Activated naive CD4-positive, alpha-beta T cell treated with anti-CD3 and anti-CD28 coated beads for 36 hours (primary cell): ENCODE data around the gene DNAJC1. TPM values are rescaled to one million over a fixed set of nuclear protein-coding genes. Genes with fewer than 3 reads are reported as not detected.

Experiments used
- CTCF ChIA-PET: fragments of 350-600 bp; sonication (Branson Sonifier 250); formaldehyde crosslinking; loops from one replicate; lab custom pipeline; 2021; ENCODE audit warnings: antibody characterized with exemption; lab: Charles Lee
- DNase-seq: peaks from one replicate; pipeline ENCODE4 v3.0.0-alpha.2; 2020
- H3K27ac Mint-ChIP-seq: one replicate; pipeline ENCODE4 v1.8.0; 2021; ENCODE audit warnings: mild to moderate bottlenecking, mixed read lengths
- H3K27me3 Mint-ChIP-seq: one replicate; pipeline ENCODE4 v1.8.0; 2021; ENCODE audit warnings: low read depth, mixed read lengths
- H3K36me3 Mint-ChIP-seq: one replicate; pipeline ENCODE4 v1.8.0; 2021; ENCODE audit warnings: low read depth, mixed read lengths
- H3K4me1 Mint-ChIP-seq: one replicate; pipeline ENCODE4 v1.8.0; 2021; ENCODE audit warnings: low read depth, mixed read lengths
- H3K4me3 Mint-ChIP-seq: one replicate; pipeline ENCODE4 v1.8.0; 2021; ENCODE audit warnings: mild to moderate bottlenecking, moderate library complexity, mixed read lengths
- H3K9me3 Mint-ChIP-seq: one replicate; pipeline ENCODE4 v1.8.0; 2021; ENCODE audit warnings: mixed read lengths
- intact Hi-C: fragments of 100-400 bp; cut with micrococcal nuclease; formaldehyde crosslinking; loops from one replicate; pipeline ENCODE4 v1.15.1; 2023
- total RNA-seq, 2 experiments: library from RNA; stranded (reverse); gene quantifications; one replicate each; pipeline ENCODE4 v1.2.3, GENCODE V29; 2021

Gene DNAJC1
- total RNA-seq, 2 experiments from 2014 or later = 18.0 to 18.8 TPM

DNA sequence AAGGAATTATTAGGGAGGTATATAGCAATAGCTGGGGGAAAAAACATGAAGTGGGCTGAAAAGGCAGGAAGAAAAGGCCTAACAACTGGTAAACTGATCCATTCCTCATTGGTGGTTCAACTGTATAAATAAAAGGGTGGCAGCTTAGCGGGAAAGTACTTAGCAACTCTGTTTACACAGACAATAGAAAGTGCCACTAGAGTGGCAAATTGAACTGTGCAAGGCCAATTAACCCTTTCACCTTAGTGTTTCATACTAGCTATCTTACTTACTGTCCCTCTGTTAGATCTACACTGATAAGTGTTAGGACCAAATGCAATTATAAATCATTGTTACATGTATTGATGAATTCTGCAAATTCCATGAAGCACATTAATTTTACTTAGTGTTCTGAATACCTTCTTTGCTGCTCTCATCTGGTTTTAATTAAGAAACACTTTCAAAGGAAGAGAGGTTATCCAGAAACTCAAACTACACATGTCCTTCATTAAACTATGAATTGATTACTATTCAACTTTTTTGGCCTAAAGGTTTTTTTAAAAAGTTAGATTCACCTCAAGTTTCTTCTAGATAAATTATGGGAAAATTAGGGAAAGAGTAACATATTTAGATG is 28.0 kb downstream of the DNAJC1 start:
- Mint-ChIP-seq H3K4me1 (peaks cover 14% of the 10 kb centered on the region), H3K4me3 (no peak overlapping the region), H3K9me3 (no peaks in the 10 kb centered on the region), H3K27ac (no peak overlapping the region), H3K36me3 (no peaks in the 10 kb centered on the region), H3K27me3 (no peaks in the 10 kb centered on the region)
- no peak for DNase-seq
- CTCF ChIA-PET = no interaction called here
- intact Hi-C loops = no loop called here

DNA sequence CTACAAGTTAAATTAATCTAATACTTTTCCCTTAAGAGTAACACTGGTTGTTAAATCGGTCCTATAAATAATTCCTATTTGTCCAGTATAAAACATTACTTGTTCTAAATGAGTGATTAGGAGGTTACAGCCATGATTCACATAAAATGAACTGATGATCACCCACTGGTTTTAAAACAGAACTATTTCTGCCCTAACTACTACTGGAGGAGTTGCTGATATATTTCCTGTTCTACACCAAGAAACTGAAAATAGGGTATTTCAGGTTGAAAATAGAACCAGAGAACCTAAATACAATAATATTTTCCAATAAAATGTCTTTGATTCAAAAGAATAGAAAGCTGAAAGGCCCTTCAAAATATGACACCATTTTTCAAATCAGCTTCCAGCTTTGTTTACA is 30.9 kb downstream of the DNAJC1 start:
- H3K4me3 Mint-ChIP-seq = no peak overlapping the region
- CTCF ChIA-PET = no interaction called here
- no peaks in the 10 kb centered on the region for H3K36me3 Mint-ChIP-seq
- no peaks in the 10 kb centered on the region for H3K27me3 Mint-ChIP-seq
- H3K27ac Mint-ChIP-seq = no peak overlapping the region
- H3K9me3 Mint-ChIP-seq = no peaks in the 10 kb centered on the region
- intact Hi-C loops = no loop called here
- no peak for DNase-seq
- peaks cover 11% of the 10 kb centered on the region for H3K4me1 Mint-ChIP-seq

- H3K4me1 Mint-ChIP-seq = peaks cover 9% of the 10 kb centered on the region
- intact Hi-C loops = no loop called here
- CTCF ChIA-PET = no interaction called here
- peaks cover 2% of the 10 kb centered on the region for H3K36me3 Mint-ChIP-seq
- H3K27ac Mint-ChIP-seq = no peak overlapping the region
- no peaks in the 10 kb centered on the region for H3K27me3 Mint-ChIP-seq
- H3K4me3 Mint-ChIP-seq = no peak overlapping the region
- DNase-seq = no peak
- H3K9me3 Mint-ChIP-seq = peaks cover 5% of the 10 kb centered on the region
These were observed 33.9 kb downstream of the DNAJC1 start for GRCh38 chr10:21969326-21970287.

GRCh38 chr10:21964983-21965665 is 38.4 kb downstream of the DNAJC1 start:
- peaks cover 7% of the 10 kb centered on the region for H3K4me1 Mint-ChIP-seq
- H3K36me3 Mint-ChIP-seq = peaks cover 2% of the 10 kb centered on the region
- CTCF ChIA-PET = no interaction called here
- intact Hi-C loops = no loop called here
- no peaks in the 10 kb centered on the region for H3K27me3 Mint-ChIP-seq
- DNase-seq = no peak
- no peak overlapping the region for H3K4me3 Mint-ChIP-seq
- no peak overlapping the region for H3K27ac Mint-ChIP-seq
- H3K9me3 Mint-ChIP-seq = peaks cover 5% of the 10 kb centered on the region

GRCh38 chr10:21962358-21962757 is 41.2 kb downstream of the DNAJC1 start:
- H3K4me3 Mint-ChIP-seq = no peak overlapping the region
- no peak for DNase-seq

GRCh38 chr10:21961847-21962246 is 41.7 kb downstream of the DNAJC1 start:
- H3K27ac Mint-ChIP-seq = no peak overlapping the region
- CTCF ChIA-PET = no interaction called here

More at GRCh38 chr10:21962358-21962757, 41.2 kb downstream of the DNAJC1 start:
- Mint-ChIP-seq H3K27ac (no peak overlapping the region), H3K4me1 (peaks cover 7% of the 10 kb centered on the region), H3K36me3 (peaks cover 2% of the 10 kb centered on the region), H3K9me3 (peaks cover 5% of the 10 kb centered on the region), H3K27me3 (no peaks in the 10 kb centered on the region)
- intact Hi-C loops = no loop called here
- CTCF ChIA-PET = no interaction called here

DNA sequence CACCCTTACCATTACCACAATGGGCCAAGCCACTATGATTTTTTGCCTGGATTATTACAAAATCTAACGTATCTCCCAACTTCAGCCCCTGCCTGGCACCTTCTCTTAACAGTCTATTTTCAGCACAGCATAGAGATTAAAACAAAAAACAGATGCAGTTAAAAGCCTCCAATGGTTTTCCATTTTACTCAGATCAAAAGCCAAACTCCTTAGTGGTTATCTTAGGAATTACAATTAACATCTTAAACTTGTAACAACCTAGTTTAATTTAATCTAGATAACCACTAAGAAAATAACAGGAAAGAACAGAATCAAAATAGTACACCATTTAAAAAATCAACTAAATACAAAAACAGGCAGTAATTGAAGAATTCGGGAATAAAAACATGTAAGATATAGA is 43.5 kb downstream of the DNAJC1 start:
- intact Hi-C loops = no loop called here

More at GRCh38 chr10:21961847-21962246, 41.7 kb downstream of the DNAJC1 start:
- DNase-seq = no peak
- Mint-ChIP-seq H3K4me1 (peaks cover 7% of the 10 kb centered on the region), H3K4me3 (no peak overlapping the region), H3K27me3 (no peaks in the 10 kb centered on the region), H3K36me3 (no peaks in the 10 kb centered on the region), H3K9me3 (peaks cover 3% of the 10 kb centered on the region)
- intact Hi-C loops = no loop called here

GRCh38 chr10:21954690-21955089 is 48.8 kb downstream of the DNAJC1 start:
- CTCF ChIA-PET = interaction anchor here (0.5 to 3.9 kb wide), 2 partner anchors 146 to 458 kb away, joined by 4 to 27 read pairs; no protein-coding TSS in a partner anchor

More for the DNA sequence above, 43.5 kb downstream of the DNAJC1 start:
- CTCF ChIA-PET = no interaction called here
- Mint-ChIP-seq H3K4me3 (no peak overlapping the region), H3K27ac (no peak overlapping the region), H3K4me1 (peaks cover 7% of the 10 kb centered on the region), H3K9me3 (no peaks in the 10 kb centered on the region), H3K36me3 (no peaks in the 10 kb centered on the region), H3K27me3 (no peaks in the 10 kb centered on the region)
- DNase-seq = no peak

DNA sequence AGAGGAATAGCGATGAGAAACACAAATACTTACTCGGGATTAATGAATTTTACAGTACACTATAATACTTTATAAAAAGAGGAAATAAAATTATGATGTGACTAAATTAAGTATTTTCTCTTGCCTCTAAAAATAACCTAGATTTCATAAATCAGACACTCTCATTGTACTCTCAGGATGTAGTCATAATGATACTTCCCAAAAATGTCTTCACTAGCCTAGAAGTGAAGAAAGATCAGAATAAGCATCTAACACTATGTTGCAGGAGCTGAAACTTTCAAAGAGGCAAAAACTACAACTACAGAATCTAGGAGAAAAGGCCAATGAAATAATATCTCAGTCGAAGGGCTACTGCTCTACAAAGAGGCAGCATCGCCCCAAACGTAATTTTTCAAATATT is 49.4 kb downstream of the DNAJC1 start:
- no peaks in the 10 kb centered on the region for H3K27me3 Mint-ChIP-seq
- peaks cover 3% of the 10 kb centered on the region for H3K4me1 Mint-ChIP-seq
- intact Hi-C loops = loop anchor here (5.0 kb wide), 2 partner anchors 227 to 782 kb away; no protein-coding TSS in a partner anchor
- H3K4me3 Mint-ChIP-seq = no peak overlapping the region
- no peaks in the 10 kb centered on the region for H3K9me3 Mint-ChIP-seq
- no peaks in the 10 kb centered on the region for H3K36me3 Mint-ChIP-seq
- CTCF ChIA-PET = interaction anchor here (1.1 to 3.9 kb wide), 2 partner anchors 458 to 478 kb away, joined by 3 to 27 read pairs; no protein-coding TSS in a partner anchor
- DNase-seq = no peak
- no peak overlapping the region for H3K27ac Mint-ChIP-seq

More at GRCh38 chr10:21954690-21955089, 48.8 kb downstream of the DNAJC1 start:
- intact Hi-C loops = loop anchor here (5.0 kb wide), 2 partner anchors 227 to 782 kb away; no protein-coding TSS in a partner anchor
- no peaks in the 10 kb centered on the region for H3K27me3 Mint-ChIP-seq
- no peaks in the 10 kb centered on the region for H3K9me3 Mint-ChIP-seq
- H3K4me3 Mint-ChIP-seq = no peak overlapping the region
- H3K4me1 Mint-ChIP-seq = peaks cover 3% of the 10 kb centered on the region
- no peaks in the 10 kb centered on the region for H3K36me3 Mint-ChIP-seq
- no peak overlapping the region for H3K27ac Mint-ChIP-seq
- no peak for DNase-seq

DNA sequence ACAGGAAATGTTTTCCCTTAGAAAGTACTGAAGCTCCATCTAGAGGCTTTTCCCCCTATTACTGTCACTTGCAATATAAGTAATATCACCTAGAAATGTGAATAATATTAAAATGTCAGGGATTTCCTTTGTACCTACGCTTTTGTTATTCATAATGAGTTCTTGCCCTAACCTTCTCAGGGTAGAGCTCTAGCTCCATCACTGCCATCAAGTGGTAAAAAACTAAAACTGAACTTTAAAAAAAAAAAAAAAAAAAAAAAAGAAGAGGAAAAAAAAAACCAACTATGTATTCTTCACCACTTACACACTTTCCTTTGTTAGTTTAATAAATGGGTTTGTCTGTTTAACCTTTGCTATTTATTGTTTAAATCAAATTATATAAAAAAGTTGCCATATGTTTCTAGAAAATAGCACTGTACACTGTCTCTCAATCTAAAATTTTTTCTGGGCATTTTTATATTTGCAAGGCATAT is 49.9 kb downstream of the DNAJC1 start:
- H3K27ac Mint-ChIP-seq = no peak overlapping the region
- H3K4me1 Mint-ChIP-seq = peaks cover 3% of the 10 kb centered on the region
- H3K27me3 Mint-ChIP-seq = no peaks in the 10 kb centered on the region
- no peaks in the 10 kb centered on the region for H3K36me3 Mint-ChIP-seq
- DNase-seq = no peak
- CTCF ChIA-PET = interaction anchor here (0.6 to 3.9 kb wide), 6 partner anchors 241 to 672 kb away, joined by 3 to 27 read pairs (median 4); no protein-coding TSS in a partner anchor
- H3K4me3 Mint-ChIP-seq = no peak overlapping the region
- no peaks in the 10 kb centered on the region for H3K9me3 Mint-ChIP-seq
- intact Hi-C loops = loop anchor here (1.0 to 5.0 kb wide), 6 partner anchors 226 to 1095 kb away; no protein-coding TSS in a partner anchor

- DNase-seq = no peak
- no peak overlapping the region for H3K27ac Mint-ChIP-seq
- intact Hi-C loops = loop anchor here (5.0 kb wide), 2 partner anchors 223 to 778 kb away; no protein-coding TSS in a partner anchor
- peaks cover 4% of the 10 kb centered on the region for H3K4me1 Mint-ChIP-seq
- CTCF ChIA-PET = interaction anchor here (0.7 kb wide), 1 partner anchor 42 kb away, joined by 4 read pairs; no protein-coding TSS in a partner anchor
- H3K36me3 Mint-ChIP-seq = no peaks in the 10 kb centered on the region
- no peak overlapping the region for H3K4me3 Mint-ChIP-seq
- no peaks in the 10 kb centered on the region for H3K9me3 Mint-ChIP-seq
- no peaks in the 10 kb centered on the region for H3K27me3 Mint-ChIP-seq
These were observed 53.0 kb downstream of the DNAJC1 start for GRCh38 chr10:21950566-21950965.
